HL-60/S4 treated with retinoic acid at 250 ng/mL for 4 days and 3 days (cell line): Measurements from ENCODE around the gene AGPAT2.

Experiments
- in situ Hi-C: fragments of 300-500 bp; cut with MboI; formaldehyde crosslinking; loops from 2 replicates; pipeline ENCODE4 v1.7.0; 2022; ENCODE audit warnings: low sequenced_read_pairs

Gene AGPAT2

DNA sequence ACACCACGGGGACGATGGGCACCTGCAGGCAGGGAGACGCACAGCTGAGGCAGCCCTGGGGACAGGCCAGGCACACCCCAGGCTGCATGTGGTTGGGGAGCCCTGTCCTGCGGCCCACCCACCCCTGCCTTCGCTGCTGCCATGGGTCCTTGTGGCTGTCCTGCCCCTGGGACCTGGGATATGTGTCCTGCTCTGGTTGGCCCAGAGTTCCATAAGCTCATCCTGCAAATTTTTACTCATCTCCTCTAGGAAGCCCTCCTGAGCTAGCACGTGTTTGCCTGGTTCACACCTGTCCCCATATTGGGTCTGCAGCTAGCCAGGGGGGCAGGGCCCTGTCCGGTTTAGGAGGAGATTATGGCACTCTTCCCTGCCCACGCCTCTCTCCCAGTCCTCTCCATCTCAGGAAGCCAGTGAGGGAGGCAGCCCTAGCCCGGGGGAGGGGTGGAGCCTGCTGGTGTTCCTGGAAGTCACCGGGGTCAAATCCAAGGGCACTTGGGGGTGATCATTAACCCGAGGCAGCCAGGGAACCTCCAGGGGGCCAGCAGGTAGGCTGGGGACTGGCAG, 12.4 kb downstream of the AGPAT2 start:
- in situ Hi-C loops, result no loop called here

GRCh38 chr9:136673975-136674785, 13.1 kb downstream of the AGPAT2 start:
- in situ Hi-C loops, result no loop called here

DNA sequence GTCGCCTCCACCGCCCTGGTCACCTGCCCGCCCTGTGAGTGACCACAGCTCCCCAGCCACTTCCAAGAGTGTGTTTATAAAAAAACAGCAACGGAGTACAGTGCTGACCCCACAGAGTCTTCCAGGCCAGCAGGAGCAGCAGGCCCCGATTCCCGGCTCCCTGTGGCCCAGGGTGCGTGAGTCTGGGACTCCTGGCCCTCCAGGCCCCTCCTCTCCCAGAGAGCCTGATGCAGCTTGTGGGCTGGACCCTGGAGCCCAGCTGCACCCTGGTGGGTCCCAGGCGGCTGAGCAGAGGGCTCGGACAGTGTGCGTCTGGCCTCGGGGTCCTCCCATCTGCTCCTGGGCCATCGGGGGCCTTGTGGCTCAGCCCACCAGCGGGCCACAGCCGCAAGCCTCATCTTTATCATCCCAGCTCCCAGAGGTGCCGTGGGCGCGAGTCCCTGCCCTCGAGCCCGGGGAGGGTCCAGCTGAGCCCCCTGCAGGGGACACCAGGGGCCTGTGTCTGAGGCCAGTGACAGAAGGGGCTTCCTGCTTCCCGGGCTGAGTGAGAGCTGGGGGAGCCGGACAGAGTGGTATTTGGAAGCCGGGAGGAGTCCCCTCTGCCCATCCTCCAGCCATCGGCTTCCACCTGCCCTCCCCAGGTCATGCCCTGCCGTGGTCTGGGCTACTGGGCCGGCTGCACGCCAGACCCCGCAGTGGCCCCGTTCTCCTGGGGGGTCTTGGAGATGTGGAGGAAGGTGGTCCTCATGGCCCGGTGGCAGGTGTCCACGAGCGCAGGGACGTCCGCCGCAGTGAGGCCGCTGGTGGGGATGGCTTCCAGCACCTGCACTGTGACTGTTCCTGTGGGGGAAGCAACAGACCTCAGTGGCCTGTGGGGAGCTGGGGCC, 13.9 kb downstream of the AGPAT2 start:
- in situ Hi-C loops, result no loop called here

GRCh38 chr9:136672431-136673087, 14.7 kb downstream of the AGPAT2 start:
- in situ Hi-C loops, result no loop called here

DNA sequence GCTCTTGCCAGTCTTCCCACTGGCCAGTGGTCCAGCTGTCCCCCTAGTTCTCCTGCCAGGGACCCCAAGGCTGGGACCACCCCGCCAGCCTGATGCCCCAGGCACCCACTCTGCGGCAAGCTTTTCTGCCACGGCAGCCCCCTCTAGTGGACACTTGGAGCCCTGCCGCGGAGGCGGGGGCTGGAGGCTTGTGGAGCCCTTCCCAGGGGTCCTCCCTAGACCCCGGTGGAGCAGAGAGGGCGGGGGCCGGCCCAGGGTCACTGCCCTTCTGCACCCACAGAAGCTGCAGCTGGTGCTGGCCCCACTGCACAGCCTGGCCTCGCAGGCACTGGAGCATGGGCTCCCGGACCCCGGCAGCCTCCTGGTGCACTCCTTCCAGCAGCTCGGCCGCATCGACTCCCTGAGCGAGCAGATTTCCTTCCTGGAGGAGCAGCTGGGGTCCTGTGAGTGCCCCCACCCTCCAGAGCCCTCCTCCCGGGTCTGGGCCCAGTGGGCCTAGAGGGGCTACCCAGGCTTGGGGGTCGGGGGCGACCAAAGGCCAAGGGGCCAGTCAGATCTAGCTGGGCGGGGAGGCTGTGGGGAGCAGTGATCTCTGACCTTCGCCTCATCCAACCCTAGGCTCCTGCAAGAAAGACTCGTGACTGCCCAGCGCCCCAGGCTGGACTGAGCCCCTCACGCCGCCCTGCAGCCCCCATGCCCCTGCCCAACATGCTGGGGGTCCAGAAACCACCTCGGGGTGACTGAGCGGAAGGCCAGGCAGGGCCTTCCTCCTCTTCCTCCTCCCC, 15.4 kb downstream of the AGPAT2 start:
- in situ Hi-C loops, result no loop called here

- in situ Hi-C loops, result no loop called here
Observed at GRCh38 chr9:136671254-136671614, 16.0 kb downstream of the AGPAT2 start.

- in situ Hi-C loops, result no loop called here
Observed at GRCh38 chr9:136670576-136671253, 16.5 kb downstream of the AGPAT2 start.

GRCh38 chr9:136669791-136670464, 17.3 kb downstream of the AGPAT2 start:
- in situ Hi-C loops, result no loop called here

GRCh38 chr9:136668983-136669790, 18.1 kb downstream of the AGPAT2 start:
- in situ Hi-C loops, result no loop called here

DNA sequence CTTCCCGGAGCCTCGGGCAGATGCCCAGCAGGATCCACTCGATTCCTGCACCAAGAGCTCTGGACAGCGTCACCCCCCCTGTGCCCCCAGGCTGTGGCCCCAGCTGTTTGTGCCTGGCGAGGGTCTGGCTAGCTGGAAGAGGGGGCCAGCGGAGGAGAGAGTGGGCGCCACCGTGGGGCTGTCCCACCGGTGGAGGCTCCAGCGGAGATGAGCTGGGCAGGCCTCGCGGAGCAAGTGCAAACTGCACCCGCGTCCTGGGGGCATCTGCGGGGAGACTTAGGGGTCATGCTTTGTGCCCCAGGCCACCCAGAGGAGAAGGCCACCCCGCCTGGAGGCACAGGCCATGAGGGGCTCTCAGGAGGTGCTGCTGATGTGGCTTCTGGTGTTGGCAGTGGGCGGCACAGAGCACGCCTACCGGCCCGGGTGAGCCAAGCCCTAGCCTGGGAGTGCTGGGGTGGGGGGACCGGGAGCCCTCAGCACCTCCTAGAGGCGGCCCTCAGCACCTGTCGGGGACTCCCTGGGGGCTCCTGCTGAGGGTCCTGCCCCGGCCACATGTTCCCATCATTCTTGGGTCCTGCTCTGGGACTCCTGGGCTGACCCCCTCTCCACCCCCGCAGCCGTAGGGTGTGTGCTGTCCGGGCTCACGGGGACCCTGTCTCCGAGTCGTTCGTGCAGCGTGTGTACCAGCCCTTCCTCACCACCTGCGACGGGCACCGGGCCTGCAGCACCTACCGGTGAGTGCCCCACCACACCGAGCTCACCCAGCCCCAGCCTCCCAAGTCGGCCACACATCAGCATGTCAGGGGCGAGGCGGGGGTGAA, 19.1 kb downstream of the AGPAT2 start:
- in situ Hi-C loops, result no loop called here

GRCh38 chr9:136667214-136667939, 19.9 kb downstream of the AGPAT2 start:
- in situ Hi-C loops, result no loop called here

- in situ Hi-C loops, result no loop called here
Observed at GRCh38 chr9:136666372-136667213, 20.7 kb downstream of the AGPAT2 start.

DNA sequence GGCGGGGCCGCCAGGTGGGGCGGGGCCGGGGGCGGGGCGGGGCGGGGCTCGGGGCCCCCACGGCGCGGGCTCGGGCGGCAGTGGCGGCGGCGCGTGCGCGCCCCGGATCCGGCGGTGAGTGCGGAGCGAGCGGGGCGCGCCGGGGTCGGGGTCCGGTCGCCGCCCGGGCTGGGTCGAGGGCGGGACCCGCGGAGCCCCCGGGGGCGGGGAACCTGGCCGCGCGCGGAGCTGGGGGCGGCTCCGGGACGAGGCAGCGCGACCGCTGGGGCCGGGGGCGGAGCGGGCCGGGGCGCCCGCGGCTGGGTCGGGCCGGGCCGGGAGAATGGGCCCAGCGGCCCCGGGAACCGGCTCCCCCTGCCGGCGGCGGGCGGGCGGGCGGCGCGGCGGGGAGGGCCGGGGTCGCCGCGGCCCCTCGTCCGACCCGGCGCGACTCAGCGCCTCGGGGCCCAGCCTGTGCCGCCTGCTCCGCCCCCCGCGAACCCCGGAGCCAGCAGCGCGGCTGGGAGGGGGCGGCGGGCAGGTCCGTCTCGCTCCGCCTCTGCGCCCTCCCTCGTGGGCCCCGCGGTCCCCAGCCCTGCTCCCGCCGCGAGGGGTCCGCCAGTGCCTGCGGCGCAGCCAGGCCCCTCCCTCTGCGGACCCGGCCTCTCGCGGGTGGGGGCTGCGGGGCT, 21.4 kb downstream of the AGPAT2 start:
- in situ Hi-C loops, result no loop called here

DNA sequence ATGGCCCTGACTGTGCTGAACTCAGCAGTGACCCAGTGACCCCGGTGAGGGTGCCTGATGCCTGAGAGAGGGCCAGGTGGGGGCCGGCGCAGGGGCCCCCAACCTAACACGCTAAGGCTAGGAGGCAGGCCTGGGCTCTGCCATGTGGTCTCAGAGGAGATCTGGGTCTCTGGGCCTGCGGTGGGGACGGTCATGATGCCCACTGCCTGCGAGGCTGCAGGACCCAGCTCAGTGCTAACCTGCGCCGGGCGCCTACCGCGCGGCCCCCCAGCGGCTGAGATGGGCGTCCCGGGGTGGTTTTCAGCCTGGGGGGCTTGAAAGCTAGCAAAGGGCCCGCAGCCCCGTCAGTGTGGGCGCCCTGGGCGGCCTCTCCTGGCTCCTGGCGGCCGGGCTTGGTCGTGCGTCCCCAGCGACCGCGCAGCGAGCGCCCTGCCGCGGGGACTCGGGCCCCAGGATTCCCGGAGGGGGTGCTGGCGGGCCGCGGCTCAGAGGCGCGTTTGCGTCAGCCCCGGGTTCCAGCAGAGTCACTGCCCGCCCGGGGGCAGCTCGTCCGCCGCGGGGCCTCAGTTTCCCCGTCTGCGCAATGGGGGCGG, 22.1 kb downstream of the AGPAT2 start:
- in situ Hi-C loops, result no loop called here
